Activated CD4-positive, CD25-positive, alpha-beta regulatory T cell treated with anti-CD3 and anti-CD28 coated beads, Interleukin-2, amount 50 U/mL, for 72 hours (primary cell): ENCODE data around the gene CABP4.

Experiments
- DNase-seq: peaks from one replicate; pipeline ENCODE4 v3.0.0; 2021

CABP4 gene

DNA sequence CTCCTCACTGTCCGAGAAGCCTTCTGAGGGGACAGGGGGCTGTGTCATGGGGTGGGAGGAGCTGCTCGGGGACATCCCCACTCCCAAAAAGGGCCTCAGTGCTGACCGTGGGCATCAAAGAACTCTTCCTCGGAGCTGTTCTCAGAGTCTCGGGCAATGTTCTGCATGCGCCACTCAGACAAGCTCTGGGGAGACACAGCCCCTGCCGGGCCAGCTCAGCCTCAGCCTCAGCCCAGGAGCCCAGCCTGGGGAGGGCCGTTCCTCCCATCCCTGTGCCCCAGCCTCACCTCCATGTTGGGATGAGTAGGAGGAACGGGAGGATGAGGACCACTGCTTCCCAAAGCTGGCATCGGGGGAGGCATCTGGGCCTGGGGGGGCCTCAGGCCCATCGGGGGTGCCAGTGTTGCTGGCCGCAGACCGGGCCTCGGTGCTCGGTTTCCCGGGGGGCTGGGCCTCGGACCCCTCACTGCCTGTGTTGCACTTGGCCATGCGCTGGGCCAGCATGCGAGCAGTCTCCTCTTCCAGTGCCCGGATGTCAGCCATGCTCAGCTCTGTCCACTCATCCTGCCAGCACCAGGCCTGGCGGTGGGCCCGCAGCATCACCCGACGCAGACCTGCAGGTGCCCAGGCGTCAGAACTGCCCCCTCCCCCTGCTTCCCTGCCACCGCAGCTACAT, 44.8 kb downstream of the CABP4 start:
- no peak for DNase-seq

DNA sequence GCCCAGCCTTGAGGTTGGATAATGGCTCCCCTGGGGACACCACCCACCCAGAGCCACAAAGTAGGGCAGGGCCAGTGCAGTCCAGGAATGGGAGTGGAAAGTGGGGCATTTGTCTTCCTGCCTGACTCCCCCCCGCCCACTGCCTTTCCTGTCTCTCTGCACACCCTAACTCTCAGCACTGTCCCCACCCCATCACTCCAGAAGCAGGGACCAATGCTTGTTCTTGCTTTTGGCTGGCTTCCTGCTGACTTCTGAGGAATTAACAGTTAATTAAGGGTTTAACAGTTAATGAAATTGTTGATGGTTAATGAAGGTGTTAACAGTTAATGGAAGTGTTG, 45.3 kb downstream of the CABP4 start:
- no peak for DNase-seq

DNA sequence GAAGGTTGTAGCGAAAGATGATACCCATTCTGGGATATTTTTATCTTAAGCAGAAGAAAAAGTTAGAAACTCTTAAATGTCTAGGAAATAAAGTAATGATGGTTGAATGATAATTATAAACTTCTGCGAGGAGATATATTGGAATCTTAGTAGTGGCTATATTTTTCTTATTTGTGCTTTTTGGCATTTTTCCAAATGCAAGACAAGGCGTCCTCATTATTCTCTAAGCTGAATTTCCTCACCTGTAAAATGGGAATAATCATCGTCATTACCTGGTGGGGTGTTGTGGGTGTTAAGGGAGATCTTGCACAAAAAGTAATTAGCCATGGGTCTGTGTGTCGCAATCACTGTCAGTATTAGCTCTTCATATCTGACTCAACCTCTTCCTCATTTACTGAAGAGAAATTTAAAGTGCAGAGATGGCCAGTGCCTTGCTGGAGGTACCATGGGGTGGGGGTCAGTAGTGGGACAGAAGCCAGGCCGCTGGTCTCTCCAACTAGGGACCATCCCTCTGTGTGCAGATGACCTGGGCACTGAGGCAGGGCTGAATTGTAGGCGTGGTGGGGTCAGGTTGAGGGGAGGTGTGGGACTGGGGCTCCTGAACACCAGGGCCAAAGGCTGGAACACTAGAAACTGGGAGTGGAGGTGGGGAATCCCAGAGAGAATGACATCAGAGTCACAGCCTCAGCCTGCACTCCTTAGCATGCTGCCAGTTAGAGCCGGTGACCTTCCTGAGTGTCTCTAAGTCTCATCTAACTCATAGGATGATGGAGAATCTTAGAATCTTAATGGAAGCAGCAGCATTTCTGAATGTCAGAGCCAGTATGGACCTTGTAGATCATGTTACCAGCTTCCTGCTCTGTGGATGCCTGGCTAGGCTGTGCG, 45.9 kb downstream of the CABP4 start:
- DNase-seq: no peak

DNA sequence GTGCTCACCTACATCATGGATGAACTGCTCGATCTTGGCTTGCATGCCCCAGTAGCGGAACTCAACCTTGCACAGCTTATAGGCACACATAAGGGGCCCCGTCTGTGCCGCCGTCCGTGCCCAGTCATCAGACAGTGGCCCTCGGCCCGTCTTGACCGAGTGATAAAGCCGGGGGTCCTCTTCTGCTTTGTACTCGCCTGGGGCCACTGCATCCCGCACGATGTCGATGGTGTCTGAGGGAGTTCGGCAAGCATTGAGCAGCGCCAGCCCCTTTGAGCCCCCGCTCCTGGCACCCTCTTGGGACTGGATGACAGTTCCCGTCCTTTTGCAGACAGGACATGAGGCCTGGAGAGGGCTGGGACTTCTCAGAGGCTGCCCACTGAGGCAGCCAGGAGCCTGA, 46.7 kb downstream of the CABP4 start:
- no peak for DNase-seq

DNA sequence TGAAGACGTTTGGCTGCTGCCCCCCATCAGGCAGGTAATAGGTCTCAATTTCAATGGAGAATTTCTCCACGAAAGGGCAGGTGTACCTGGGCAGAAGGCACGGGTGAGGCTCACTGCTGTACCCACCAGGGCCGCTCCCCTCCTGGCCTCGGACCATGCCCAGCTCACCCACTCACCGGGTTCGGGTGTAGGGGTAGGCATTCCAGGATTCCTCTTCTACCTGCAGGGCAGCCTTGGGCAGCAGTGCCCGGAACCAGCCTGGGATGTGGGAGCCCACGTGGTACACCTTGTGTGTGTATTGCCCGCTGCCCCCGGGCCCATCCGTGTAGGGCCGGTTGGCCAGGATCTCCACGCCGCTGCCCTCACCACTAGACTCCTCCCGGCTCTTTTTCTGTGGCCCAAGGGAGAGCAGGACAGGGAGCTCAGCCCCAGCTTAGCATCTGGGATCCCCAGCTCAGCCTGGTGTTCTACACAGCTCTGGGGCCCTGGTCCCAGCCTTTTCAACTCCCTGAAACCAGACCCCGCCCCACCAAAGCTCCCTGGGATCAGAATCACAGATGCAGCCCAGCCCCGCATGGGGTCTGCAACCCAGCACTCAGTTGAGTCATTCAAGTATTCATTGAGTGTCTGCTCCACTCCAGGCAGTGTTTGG, 47.3 kb downstream of the CABP4 start:
- no peak for DNase-seq

DNA sequence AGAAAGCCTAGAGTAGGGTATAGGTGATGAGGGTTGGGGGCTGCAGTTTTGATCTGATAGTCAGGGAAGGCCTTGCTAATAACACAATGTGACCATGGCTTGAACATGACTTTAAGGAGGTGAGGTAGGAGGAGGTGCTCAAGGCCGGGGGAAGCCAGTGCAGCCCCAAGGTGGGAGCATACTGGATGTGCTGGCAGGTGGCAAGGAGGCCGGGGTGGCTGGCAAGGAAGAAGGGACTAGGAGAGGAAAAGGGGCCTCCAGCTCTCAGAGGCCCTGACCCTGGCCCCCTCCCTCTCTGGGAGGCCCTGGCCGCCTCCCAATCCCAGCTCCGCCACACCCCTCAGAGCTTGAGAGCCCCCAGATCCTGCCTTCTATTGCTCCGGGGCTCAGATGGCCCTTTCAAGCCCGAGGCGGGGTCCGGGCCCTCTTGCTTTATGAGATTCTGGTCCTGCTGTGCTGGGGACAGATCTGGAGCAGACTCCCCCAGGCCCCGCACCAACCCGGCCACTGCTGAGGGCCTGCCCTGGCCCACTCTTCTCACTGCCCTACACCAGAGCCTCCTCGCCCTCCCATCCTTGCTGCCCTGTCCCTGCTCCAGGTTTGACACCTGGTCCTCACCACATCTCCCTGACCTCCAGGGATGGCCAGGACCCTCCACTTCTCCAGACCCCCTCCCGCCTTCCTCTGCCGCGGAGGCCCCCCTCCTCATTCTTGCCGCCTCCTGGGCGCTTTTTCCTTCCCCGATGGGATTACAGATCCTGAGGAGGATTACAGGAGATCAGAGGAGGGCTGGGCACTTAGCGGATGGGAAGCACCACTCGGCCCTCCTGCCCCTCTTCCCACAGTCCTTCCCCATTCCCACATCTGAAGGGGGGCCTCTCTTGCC, 48.2 kb downstream of the CABP4 start:
- DNase-seq: no peak

DNA sequence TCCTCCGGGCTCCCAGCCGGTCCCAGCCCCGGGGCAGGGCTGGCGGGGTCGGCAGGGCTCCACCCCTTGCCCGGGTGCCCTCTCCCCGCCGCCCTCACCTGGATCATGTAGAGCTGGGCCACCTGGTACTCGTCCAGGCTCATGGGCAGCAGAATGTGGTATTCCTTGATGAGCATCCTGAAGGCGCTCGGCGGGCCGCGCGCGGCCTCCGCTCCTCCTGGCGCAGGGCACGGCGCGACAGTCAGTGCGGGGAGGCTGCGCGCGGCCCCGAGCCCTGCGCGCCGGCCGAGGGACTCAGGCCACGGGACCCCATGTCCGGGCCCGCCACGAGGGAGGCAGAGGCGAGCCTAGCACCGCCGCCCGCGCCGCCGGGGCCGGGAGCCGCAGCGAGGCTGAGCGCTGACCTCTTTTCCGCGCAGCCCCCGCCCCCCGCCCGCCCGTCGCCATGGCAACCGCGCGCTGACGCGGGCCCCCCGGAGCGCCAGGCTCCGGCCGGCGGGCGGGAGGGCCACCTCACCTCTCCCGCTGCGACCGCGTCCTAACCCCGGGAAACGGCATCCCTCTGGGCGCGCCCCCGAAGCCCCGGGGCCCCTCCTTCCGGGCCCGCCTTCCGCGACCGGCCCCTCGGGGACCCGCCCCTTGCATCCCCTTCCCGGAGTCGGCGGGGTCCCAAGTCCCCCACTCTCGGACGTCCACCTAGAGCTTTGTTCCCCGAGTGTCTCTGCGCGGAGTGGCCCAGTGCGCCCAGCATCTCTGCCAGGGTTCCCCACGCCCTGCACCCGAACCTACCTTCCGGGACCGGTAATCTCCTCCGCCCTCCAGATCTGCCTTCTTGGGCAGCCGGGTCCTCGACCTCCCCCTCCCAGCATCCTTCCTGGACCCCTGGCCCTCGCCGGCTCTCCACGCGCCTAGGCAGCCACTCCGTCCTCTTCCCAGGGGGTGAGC, 49.1 kb downstream of the CABP4 start:
- DNase-seq: peak; percentile 55

DNA sequence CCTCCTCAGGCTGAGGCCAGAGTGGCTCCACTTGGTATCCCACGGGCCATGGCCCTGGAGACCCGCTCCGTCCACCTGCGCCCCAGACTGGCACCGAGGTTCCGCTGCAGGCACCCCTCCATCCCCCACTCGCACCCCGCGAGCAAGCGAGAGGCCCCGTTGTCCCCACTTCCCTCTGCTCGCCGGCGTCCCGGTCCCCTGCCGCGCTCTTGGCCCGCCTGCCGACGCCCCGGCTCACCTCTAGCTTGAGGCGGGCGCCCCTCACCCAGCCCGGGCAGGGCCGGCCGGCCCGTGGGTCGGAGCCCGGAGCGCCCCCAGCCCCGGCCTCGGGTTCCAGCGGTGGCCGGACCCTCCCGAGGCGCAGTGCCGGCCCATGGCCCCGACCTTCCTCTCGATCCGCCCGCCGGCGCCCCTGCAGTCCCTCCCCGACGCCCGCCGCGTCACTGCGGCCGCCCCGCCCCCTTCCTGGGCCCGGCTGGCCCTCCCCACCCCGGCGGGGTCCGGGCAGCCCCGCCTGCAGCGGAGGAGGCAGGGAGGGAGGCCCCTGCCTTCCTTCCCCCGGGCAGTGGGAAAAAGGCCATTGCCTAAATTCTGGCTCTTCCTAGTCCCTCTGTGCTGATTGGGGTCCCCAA, 49.9 kb downstream of the CABP4 start, which contains the start of gene PITPNM1:
TSS of gene PITPNM1 (minus strand) at position 414 of the 632 bp plus-strand sequence. CDS start 1,183 bp downstream, outside the sequence.
- peak; percentile 80 for DNase-seq

DNA sequence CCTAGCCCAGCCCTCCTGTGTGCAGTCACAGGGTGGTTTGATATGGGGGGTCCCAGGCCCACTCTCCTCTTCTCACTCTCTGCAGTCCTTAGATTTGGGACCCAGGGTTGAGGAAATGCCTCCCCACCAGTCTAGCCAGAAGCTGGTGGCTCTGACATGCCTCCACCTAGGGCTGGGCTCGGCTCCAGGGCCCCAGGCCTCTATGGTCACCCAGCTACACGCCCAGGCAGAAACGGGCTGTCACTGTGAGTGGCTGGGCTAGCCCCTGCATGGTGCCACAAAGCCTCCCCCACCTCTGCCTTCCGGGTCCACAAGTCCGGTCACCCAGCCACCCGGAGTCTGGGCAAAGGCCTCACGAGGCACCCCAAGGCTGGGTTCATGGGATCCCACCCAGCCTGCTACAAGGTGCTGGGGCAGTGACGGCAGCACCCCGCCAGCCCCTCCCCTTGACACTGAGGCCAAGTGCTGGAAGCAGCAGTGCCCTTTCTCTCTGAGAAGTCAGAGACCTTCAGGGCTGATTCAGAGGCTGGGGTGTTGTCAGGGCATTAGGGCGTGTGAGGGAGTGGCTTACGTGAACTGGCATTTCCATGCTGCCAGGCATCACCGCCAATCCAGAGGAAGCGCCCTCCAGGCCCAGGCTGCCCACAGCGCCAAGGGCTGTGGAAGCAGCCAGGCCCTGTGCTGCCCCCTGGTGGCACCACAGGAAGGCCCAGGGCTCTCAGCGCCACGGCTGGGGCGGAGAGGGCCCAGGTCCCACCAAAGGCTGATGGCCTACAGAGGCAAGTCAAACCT, 50.6 kb downstream of the CABP4 start:
- peak; percentile 91 for DNase-seq

DNA sequence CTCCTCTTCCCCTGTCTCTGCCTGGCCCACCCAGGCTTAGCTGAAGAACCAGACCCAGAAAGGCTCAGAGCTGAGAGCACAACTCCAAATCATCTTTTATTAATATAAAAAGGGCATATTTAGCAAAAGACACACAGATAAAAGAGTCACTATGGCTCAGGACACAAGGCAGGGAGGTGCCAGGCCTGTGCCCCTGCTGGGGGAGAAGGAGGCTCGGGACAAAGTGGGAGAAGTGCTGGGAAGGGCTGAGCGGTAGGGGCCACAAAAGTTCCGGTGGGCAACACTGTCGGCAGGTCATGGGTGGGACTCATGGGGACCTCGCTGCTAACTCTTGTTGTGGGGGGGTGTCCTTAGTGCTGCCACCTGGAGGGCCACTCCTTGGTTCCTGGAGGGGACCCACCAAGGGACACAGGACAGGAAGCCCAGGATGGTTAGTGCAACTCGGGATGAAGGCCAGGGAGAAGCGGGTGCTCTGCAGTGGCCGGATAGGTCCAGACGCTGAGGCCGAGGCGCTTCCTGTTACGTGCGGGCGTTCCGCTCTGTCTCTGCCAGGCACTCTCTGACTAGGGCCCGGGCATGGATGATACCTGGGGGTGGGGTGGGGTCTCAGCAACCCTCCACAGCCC, 51.4 kb downstream of the CABP4 start:
- DNase-seq: no peak

DNA sequence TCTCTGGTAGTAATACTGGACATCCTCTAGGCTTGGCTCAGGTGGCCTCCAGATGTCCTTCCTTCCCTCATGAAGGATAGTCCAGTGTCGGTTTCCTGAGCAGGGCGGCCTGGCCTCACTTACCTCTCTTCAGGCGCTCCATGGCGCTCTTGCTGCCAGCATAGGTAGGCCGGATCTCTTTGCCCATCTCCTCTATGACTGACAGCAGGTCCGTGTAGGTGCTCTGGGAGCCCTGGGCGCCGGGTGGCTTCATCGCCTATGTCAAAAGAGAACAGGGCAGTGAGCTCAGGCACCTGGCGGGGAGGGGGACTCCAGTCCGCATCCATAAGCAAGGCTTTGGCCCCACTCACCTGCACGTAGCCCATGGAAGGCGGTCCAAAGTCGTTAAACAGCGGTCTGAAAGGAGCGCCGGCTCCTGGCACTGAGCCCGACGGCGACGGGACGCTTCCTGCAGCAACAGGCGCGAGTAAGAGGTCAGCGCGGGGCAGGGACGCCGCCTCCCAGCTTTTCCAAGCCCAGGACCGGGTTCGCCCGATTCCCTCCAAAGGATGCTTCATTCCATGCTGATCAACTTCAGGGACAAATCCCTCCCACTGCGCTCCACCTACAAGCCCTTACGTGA, 52.2 kb downstream of the CABP4 start:
- DNase-seq: no peak

DNA sequence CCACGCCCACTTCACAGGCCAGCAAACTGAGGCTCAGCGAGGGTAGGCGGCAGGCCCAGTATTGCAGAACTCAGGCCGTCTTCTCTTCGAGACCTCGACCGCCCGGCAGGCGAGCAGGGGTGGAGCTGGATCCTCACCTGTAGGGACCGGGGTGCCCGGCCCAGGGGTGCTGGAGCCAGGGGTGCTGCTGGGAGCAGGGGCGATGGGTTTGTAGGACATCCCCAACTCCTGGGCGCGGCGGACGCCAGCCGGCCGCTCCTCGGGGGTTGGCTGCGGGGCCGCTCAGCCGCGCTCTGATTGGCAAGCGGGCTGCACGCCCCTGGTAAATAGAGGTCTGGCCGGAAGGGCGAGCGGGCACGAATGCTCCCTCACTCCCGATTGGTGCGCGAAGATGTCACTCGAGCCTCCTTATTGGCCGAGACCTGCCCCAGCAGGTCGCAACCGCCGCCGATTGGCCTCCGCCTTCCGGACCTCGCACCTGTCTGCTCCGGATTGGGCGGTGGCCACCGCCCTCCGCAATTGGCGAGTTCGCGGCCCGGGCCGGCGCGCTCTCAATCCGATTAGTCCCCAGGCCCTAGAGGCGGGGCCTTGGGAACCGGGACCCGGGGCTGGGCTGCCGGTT, 52.8 kb downstream of the CABP4 start, which contains the start of gene CDK2AP2:
TSS of gene CDK2AP2 (minus strand) at position 299 of the 622 bp plus-strand sequence. CDS start at position 219, 80 bp downstream.
- DNase-seq: peak; percentile 96

DNA sequence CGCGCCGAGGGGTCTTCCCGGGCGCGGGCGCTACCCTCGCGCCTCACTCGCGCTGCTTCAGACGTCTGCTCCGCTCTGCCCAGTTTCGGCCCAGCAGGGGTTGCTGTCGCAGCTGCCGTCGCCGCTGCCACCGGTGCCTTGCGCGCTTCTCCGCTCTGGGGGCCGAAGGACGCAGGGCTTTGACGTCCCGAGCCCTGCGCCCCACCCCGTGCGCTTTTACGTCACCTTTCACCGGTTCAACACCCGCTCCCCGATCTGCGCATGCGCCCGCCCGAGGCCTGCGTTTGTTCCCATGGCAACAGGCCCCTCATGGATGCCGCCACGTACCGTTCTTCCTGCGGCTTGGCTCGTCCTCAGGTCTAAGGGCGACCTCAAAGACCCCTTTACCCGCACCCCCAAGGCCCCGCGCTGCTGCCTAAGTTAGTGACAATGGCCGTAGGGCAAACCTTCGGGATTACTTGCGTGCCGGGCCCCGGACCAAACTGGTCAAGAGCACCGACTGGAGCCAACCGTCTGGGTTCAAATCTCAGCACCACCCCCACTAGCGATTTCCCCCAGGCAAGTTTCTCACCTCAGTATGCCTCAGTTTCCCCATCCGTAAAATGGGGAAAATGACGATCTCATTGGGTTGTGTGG, 53.5 kb downstream of the CABP4 start:
- peak; percentile 98 for DNase-seq

DNA sequence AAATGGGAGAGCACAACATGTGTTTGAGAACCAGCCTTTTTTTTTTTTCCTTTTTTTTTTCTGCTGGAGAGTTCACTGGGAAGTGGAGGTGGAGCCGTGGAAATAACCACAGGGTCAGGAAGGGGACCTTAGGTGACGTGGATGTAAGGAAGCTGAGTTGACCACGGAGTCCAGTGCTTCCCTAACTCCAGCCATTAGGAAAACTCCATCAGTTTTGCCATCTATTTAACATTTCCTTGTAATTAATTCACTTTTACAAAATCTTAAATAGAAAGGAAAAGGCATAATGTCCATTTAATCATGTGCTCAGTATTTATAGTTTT, 54.8 kb downstream of the CABP4 start:
- no peak for DNase-seq
